Measurements from ENCODE around the gene UBXN6.

Gene UBXN6

DNA sequence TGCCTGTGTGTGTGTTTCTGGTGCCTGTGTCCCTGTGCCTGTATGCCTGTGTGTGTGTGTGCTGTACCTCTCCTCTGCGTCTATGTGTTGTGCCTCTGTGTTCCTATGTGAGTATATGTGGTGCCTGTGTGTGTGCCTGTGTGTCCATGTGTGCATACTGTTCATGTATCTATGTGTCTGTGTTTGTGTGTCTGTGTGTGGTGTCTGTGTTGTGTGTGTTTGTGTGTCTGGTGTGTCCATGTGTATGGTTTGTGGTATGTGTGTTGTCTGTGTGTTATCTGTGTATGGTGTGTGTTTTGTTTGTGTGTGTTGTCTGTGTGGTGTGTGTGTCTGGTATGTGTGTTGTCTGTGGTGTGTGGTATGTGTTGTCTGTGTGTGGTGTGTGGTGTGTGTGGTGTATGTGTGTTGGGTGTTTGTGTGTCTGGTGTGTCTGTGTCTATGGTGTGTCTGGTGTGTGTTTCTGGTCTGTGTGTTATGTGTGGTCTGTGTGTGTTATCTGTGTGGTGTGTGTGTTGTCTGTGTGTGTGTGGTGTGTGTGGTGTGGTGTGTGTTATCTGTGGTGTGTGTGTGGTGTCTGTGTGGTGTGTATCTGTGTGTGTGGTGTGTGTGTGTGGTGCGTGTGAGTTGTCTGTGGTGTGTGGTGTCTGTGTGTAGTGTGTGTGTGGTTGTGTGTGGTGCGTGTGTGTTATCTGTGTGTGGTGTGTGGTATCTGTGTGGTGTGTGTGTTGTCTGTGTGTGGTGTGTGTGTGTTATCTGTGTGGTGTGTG lies 34.9 kb upstream of the UBXN6 start:
- no peaks in the 10 kb centered on the region for H3K27me3 ChIP-seq (ENCODE audit: insufficient read depth, low read depth)
- no peaks in the 10 kb centered on the region for H3K36me3 ChIP-seq (ENCODE audit: insufficient read depth)
- H3K9ac ChIP-seq, result no peak overlapping the region
- H3K27ac ChIP-seq, result no peak overlapping the region
- TF ChIP-seq, protein P1, sequence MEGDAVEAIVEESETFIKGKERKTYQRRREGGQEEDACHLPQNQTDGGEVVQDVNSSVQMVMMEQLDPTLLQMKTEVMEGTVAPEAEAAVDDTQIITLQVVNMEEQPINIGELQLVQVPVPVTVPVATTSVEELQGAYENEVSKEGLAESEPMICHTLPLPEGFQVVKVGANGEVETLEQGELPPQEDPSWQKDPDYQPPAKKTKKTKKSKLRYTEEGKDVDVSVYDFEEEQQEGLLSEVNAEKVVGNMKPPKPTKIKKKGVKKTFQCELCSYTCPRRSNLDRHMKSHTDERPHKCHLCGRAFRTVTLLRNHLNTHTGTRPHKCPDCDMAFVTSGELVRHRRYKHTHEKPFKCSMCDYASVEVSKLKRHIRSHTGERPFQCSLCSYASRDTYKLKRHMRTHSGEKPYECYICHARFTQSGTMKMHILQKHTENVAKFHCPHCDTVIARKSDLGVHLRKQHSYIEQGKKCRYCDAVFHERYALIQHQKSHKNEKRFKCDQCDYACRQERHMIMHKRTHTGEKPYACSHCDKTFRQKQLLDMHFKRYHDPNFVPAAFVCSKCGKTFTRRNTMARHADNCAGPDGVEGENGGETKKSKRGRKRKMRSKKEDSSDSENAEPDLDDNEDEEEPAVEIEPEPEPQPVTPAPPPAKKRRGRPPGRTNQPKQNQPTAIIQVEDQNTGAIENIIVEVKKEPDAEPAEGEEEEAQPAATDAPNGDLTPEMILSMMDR (conservative IDR thresholded peaks at IDR 0.05; ENCODE audit: low read depth, low read length), result no peak
- no peaks in the 10 kb centered on the region for H4K20me1 ChIP-seq (ENCODE audit: insufficient read depth)
- no peak overlapping the region for H3K4me3 ChIP-seq (IDR thresholded peaks at IDR 0.05; ENCODE audit: insufficient read depth, low read depth, low read length)
- no peaks in the 10 kb centered on the region for H3K79me2 ChIP-seq (ENCODE audit: insufficient read depth, low read depth)
- H3K4me2 ChIP-seq, result no peak overlapping the region
- H2AFZ ChIP-seq (ENCODE audit: low read depth), result no peak overlapping the region
- no peaks in the 10 kb centered on the region for H3K4me1 ChIP-seq (ENCODE audit: low read depth, poor library complexity, severe bottlenecking)

- Histone ChIP-seq H3K4me3 (IDR thresholded peaks at IDR 0.05; ENCODE audit: insufficient read depth, low read depth, low read length) (no peak overlapping the region), H4K20me1 (ENCODE audit: insufficient read depth) (no peaks in the 10 kb centered on the region), H3K36me3 (ENCODE audit: insufficient read depth) (no peaks in the 10 kb centered on the region), H3K27ac (no peak overlapping the region), H3K4me1 (ENCODE audit: low read depth, poor library complexity, severe bottlenecking) (no peaks in the 10 kb centered on the region), H3K4me2 (no peak overlapping the region), H3K79me2 (ENCODE audit: insufficient read depth, low read depth) (no peaks in the 10 kb centered on the region), H3K27me3 (ENCODE audit: insufficient read depth, low read depth) (no peaks in the 10 kb centered on the region), H3K9ac (no peak overlapping the region), H2AFZ (ENCODE audit: low read depth) (no peak overlapping the region)
- TF ChIP-seq, protein P1 (conservative IDR thresholded peaks at IDR 0.05; ENCODE audit: low read depth, low read length), result no peak
Observed at GRCh38 chr19:4491446-4491845, 33.9 kb upstream of the UBXN6 start.

GRCh38 chr19:4488496-4488895 lies 30.9 kb upstream of the UBXN6 start:
- H3K36me3 ChIP-seq (ENCODE audit: insufficient read depth), result no peaks in the 10 kb centered on the region

GRCh38 chr19:4487572-4487971 lies 30.0 kb upstream of the UBXN6 start:
- H2AFZ ChIP-seq (ENCODE audit: low read depth), result no peak overlapping the region
- H3K4me3 ChIP-seq (IDR thresholded peaks at IDR 0.05; ENCODE audit: insufficient read depth, low read depth, low read length), result no peak overlapping the region
- TF ChIP-seq, protein P1 (conservative IDR thresholded peaks at IDR 0.05; ENCODE audit: low read depth, low read length), result no peak
- H3K27ac ChIP-seq, result no peak overlapping the region
- no peaks in the 10 kb centered on the region for H3K36me3 ChIP-seq (ENCODE audit: insufficient read depth)
- H3K4me1 ChIP-seq (ENCODE audit: low read depth, poor library complexity, severe bottlenecking), result no peaks in the 10 kb centered on the region
- H3K79me2 ChIP-seq (ENCODE audit: insufficient read depth, low read depth), result no peaks in the 10 kb centered on the region
- H4K20me1 ChIP-seq (ENCODE audit: insufficient read depth), result no peaks in the 10 kb centered on the region
- H3K27me3 ChIP-seq (ENCODE audit: insufficient read depth, low read depth), result no peaks in the 10 kb centered on the region
- no peak overlapping the region for H3K4me2 ChIP-seq
- H3K9ac ChIP-seq, result no peak overlapping the region

More at GRCh38 chr19:4488496-4488895, 30.9 kb upstream of the UBXN6 start:
- Histone ChIP-seq H3K27ac (no peak overlapping the region), H3K27me3 (ENCODE audit: insufficient read depth, low read depth) (no peaks in the 10 kb centered on the region), H3K4me2 (no peak overlapping the region), H4K20me1 (ENCODE audit: insufficient read depth) (no peaks in the 10 kb centered on the region), H3K9ac (no peak overlapping the region), H3K4me1 (ENCODE audit: low read depth, poor library complexity, severe bottlenecking) (no peaks in the 10 kb centered on the region), H3K79me2 (ENCODE audit: insufficient read depth, low read depth) (no peaks in the 10 kb centered on the region), H3K4me3 (IDR thresholded peaks at IDR 0.05; ENCODE audit: insufficient read depth, low read depth, low read length) (no peak overlapping the region), H2AFZ (ENCODE audit: low read depth) (no peak overlapping the region)
- TF ChIP-seq, protein P1 (conservative IDR thresholded peaks at IDR 0.05; ENCODE audit: low read depth, low read length), result no peak
